T-helper 22 cell (primary cell): ENCODE measurements around the gene KCNH4.
"Not testable (repeated sequence)": the region's sequence is repeated elsewhere in the genome, so short reads cannot be mapped to it uniquely, and the experiment has no call there.

Experiments used
- DNase-seq: peaks from one replicate; pipeline ENCODE4 v3.0.0-alpha.2; 2020; ENCODE audit warnings: low read depth

Gene KCNH4

GRCh38 chr17:42193969-42194899 lies 13.3 kb upstream of the KCNH4 start, which contains the start of gene GHDC:
Gene GHDC, minus strand, starts transcription at chr17:42194494. Its CDS starts 913 bp downstream, at chr17:42193581.
- DNase-seq: peak; percentile 62

- no peak for DNase-seq
These were observed 12.4 kb upstream of the KCNH4 start for GRCh38 chr17:42193216-42193968.

DNA sequence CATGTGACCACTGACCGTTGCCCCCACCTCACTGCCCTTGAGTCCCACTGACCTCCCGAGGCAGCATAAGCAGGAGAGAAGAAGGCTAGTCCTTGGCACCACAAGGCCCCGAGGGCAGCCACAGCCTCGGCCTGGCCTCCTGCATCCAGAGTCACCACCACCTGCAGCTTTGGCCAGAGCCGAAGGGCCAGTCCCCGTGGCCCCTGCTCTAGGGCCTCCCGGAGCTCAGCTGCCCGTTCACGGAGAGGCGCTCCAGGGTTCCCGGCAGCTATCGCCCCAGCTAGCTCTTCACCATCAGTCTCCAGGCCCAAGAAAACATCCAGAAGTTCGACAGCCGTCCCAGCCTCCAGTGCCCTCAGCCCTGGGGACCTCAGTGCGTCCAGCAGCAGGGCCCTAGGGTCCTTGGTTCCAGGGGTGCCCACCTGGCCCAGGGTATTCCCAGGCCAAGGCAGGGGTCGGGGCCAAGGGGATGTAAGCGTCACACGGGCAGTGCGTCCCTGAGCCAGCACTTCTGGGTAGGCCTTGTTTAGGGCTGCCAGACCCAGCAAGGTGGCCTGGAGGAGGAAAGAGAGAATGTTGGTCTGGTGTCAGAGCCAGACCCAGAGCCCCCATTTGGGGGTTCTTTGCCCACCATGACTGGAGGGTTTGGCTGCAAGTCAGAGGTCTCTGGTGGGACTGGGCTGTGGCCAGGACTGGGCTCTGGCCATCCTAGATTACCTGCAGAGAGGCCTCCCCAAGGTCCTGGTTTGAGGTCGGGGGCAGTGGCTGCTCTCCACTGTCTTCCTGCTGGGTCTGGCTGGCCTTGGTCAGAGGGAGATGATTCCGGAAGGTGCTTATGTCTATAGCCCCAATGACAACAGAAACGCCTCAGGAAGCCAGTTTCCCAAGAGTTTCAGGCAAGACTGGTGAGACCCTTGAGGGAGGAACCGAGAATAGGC lies 11.5 kb upstream of the KCNH4 start:
- DNase-seq: no peak

GRCh38 chr17:42191275-42191608 lies 10.3 kb upstream of the KCNH4 start:
- no peak for DNase-seq

- DNase-seq: no peak
These were observed 9.7 kb upstream of the KCNH4 start for GRCh38 chr17:42190491-42191274.

GRCh38 chr17:42189651-42189965 lies 8.7 kb upstream of the KCNH4 start:
- DNase-seq: no peak

DNA sequence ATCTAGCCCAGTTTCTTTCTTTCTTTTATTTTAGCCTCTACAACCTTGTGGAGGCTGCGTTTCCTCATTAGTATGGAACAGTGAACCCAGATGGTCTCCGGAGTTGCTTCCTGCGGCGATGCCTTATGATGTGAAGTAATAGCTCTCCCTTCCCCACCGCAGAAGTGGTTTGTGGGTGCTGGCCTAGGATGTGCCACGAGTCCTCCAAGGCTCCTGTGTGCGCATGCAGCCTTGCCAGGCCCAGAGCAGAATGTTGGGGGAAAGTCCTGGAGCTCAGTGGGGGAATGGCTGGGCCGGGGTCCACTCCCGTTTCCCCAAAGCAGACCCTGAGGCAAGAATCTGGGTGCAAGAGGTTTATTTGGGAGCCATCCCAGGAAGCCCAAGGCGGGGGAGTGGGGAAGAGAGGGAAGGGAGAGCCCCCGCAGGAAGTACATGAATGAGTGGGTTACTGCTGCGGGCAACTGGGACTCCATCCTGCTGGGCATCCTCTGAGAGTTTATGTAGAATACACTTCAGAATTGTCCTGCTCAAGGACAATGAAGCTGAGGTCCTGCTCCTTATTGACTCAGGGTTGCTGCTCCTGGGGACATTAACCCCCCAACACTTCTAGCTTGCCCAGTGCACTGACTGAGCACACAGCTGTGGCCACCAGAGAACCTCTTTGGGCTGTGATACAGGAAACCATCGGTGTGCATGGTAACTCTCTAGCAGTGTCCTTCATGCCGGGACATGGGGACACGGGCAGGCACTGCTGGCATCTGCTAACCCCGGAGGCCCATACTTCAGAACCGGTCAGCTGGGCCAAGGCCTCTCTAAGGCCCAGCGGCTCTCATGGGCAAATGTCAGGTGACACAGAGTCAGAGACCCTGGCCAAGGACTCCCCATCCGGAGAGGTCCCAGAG lies 8.1 kb upstream of the KCNH4 start:
- DNase-seq: no peak

DNA sequence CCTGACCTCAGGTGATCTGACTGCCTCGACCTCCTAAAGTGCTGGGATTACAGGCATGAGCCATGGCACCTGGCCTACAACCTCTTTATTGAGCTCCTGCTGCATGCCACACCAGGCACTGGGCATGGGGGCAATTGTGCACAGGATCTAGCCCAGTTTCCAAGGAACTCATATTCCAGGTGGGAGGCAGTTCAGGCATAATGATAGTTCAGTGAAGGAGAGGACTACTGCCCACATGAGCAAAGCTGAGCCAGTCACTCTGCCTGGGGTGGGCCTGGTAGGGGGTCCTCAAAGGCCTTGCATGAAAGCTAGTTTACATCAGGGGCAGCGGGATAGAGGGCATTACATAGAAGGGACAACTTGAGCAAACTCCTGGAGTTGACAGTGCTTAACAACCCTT lies 6.9 kb upstream of the KCNH4 start:
- DNase-seq: no peak

DNA sequence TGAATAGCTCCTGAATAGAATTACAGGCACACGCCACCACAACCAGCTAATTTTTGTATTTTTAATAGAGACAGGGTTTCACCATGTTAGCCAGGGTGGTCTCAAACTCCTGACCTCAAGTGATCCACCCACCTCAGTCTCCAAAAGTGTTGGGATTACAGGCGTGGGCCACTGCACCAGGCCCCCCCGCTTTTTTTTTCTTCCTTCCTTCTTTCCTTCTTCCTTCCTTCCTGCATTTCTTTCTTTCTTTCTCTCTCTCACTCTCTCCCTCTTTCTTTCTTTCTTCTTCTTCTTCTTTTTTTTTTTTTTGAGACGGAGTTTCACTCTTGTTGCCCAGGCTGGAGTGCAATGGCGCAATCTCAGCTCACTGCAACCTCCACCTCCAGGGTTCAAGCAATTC lies 5.2 kb upstream of the KCNH4 start:
- not testable (repeated sequence) for DNase-seq

DNA sequence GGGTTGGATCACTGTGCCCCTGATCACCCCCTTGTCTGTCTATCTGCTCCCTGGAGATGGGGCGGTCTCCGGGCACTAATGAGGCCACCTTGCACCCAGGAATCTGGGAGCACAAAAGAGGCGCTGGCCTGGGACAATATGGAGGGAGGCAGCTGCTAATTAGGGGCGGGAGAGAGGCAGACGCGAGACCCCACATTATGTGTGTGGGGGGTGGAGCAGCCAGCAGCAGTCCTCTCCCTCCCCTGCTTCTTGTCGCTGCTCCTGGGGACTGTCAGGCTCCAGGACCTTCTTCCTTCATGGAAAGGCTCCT lies 4.6 kb upstream of the KCNH4 start:
- no peak for DNase-seq

DNA sequence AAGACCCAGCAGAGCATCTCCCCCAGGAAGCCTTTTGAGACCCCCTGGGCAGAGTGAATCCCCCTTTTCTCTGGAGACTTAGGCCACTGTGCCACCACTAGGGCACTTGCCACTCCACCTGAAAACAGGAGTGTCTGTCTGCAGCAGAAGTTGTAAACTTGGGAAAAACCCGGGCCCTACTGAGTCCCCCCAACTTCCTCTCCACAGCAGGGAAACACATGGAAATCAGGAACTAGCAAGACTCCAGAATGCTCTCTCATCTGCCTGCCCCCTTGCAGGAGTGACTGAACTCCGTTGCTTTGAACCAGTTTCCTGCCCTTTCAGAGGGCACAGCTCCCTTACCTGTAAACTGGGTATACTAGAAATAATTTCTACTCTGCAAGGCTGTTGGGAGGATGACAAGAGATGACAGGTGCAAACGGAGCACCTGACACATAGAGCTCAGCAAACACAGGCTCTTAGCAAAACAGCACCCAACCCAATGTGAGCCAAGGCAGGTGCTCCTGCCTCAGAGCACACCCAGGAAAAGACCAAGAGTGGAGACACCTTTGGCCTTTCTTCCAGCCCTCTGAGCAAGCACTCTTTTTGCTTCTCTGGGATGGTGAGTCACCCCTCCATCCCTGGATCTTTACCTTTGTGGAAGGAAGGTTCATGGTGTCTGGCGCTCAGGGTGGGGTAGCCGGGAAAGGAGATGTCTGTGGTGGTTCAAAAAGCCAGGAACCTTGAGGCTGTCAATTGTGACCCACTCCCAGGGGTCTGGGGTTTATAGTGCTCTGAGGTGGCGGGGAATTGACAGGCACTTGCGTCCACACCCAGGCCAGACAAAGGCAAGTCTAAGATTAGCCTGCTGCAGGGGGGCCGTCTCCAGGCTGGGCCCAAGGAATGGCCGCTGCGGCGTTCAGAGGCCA lies 4.0 kb upstream of the KCNH4 start, which contains the start of gene HCRT:
Gene HCRT, minus strand, starts transcription at position 740 of the 908 bp plus-strand sequence. Its CDS starts 87 bp downstream, at position 653.
- DNase-seq: no peak

- peak; percentile 55 for DNase-seq
These were observed 3.1 kb upstream of the KCNH4 start for GRCh38 chr17:42183741-42184711.

- DNase-seq: no peak
These were observed 2.2 kb upstream of the KCNH4 start for GRCh38 chr17:42182927-42183734.

DNA sequence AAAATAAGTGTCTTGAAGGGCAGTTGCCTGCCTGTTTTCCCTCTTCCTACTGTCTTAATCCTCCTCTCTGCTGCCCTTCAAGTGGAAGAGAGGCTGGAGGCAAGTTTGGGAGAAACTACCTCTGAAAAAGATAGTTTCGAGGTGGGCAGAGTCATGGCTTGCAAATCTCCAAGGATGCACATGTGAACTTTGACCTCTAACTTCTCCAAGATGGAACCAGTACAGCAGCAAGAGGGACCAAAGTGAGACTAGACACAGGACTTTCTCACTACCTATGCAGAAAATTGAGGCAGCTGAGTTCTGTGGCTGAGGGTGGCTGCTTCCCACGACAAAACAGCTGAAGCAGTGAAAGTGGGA lies 887 bp upstream of the KCNH4 start:
- no peak for DNase-seq

GRCh38 chr17:42180411-42180921 lies 476 bp downstream of the KCNH4 start:
- DNase-seq: no peak

DNA sequence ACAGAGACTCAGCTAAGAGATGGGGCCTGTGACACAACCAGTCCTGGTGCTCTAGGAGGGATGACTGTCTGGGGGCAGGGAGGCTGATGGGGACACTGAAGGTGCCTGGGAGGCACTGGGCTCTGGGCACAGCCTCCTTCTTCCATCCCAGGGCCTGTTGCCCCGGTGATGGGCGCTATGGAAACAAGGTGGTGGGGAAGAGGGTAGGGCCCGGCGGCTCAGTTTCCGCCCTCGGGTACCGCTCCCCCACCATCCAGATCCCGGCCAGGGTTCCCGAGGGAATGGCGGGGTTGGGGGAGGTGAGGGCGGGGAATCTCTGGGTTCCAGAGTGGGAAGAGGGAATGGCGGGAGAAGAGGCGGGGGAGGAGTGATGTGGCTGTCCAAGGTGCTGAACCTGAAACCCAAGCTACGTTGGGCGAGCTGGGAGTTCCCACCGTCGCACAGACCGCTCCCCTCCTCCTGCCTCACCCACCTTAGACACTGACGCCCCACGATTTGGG lies 981 bp downstream of the KCNH4 start:
- no peak for DNase-seq

- DNase-seq: no peak
These were observed 1.6 kb downstream of the KCNH4 start for GRCh38 chr17:42179335-42179734.
